Mesendoderm (in vitro differentiated cells): ENCODE data around the gene ZSWIM8.

Experiments used
- DNase-seq: peaks from one replicate; pipeline ENCODE4 v3.0.0; 2013
- H2AK5ac ChIP-seq: 2 replicates; pipeline ENCODE4 v1.6.1; 2013; ENCODE audit warnings: low read length, inconsistent platforms
- H2BK120ac ChIP-seq: 2 replicates; pipeline ENCODE4 v1.6.1; 2013; ENCODE audit warnings: low read depth, mild to moderate bottlenecking, low read length, moderate library complexity, mixed read lengths
- H2BK15ac ChIP-seq: replicated peaks from 2 replicates; pipeline ENCODE4 v1.6.1; 2013; ENCODE audit warnings: low read depth, mild to moderate bottlenecking, moderate library complexity
- H2BK5ac ChIP-seq: 2 replicates; pipeline ENCODE4 v1.6.1; 2013; ENCODE audit warnings: low read length, inconsistent platforms
- H3K18ac ChIP-seq: 2 replicates; pipeline ENCODE4 v1.6.1; 2013; ENCODE audit warnings: mild to moderate bottlenecking, low read length, mixed read lengths
- H3K23ac ChIP-seq: one replicate; pipeline ENCODE4 v1.6.1; 2013; ENCODE audit warnings: low read length
- H3K27ac ChIP-seq: 2 replicates; pipeline ENCODE4 v1.5.1; 2013; ENCODE audit warnings: low read depth, mild to moderate bottlenecking, inconsistent platforms, low read length, moderate library complexity
- H3K27me3 ChIP-seq: 2 replicates; pipeline ENCODE4 v1.6.1; 2013; ENCODE audit warnings: low read length, control low read depth, mild to moderate bottlenecking, inconsistent platforms; ENCODE audit not compliant: insufficient read depth, poor library complexity
- H3K36me3 ChIP-seq: 2 replicates; pipeline ENCODE4 v1.6.1; 2013; ENCODE audit warnings: low read length, inconsistent platforms; ENCODE audit not compliant: control insufficient read depth, insufficient read depth
- H3K4ac ChIP-seq: one replicate; pipeline ENCODE4 v1.6.1; 2013; ENCODE audit warnings: low read depth, mild to moderate bottlenecking, low read length, moderate library complexity
- H3K4me1 ChIP-seq: 2 replicates; pipeline ENCODE4 v1.6.1; 2013; ENCODE audit warnings: low read depth, low read length, inconsistent platforms; ENCODE audit not compliant: control insufficient read depth
- H3K4me2 ChIP-seq: 2 replicates; pipeline ENCODE4 v1.6.1; 2013; ENCODE audit warnings: low read length
- H3K4me3 ChIP-seq: 2 replicates; pipeline ENCODE4 v1.5.1; 2013; ENCODE audit warnings: mild to moderate bottlenecking, low read length
- H3K56ac ChIP-seq: one replicate; pipeline ENCODE4 v1.6.1; 2013; ENCODE audit warnings: low read length
- H3K79me1 ChIP-seq: 2 replicates; pipeline ENCODE4 v1.6.1; 2013; ENCODE audit warnings: low read length, inconsistent platforms
- H3K79me2 ChIP-seq: 2 replicates; pipeline ENCODE4 v1.6.1; 2013; ENCODE audit warnings: mild to moderate bottlenecking, low read length; ENCODE audit not compliant: control insufficient read depth, insufficient read depth
- H3K9ac ChIP-seq: 2 replicates; pipeline ENCODE4 v1.6.1; 2013; ENCODE audit warnings: low read length, inconsistent platforms
- H4K5ac ChIP-seq: one replicate; pipeline ENCODE4 v1.6.1; 2013; ENCODE audit warnings: low read length
- H4K8ac ChIP-seq: one replicate; pipeline ENCODE4 v1.6.1; 2013; ENCODE audit warnings: low read depth, mild to moderate bottlenecking, control low read depth, low read length, moderate library complexity
- WGBS: extraction: QIAGEN DNeasy Blood & Tissue Kit; methylation state at CpG from one replicate; pipeline ENCODE4 v1.1.7; 2013; ENCODE audit warnings: low lambda C conversion rate, missing lambda C conversion rate; ENCODE audit not compliant: insufficient coverage; ENCODE audit errors: extremely low coverage; 5-methylcytosine and 5-hydroxymethylcytosine counted together

ZSWIM8 gene

GRCh38 chr10:73801253-73801590, 15.8 kb downstream of the ZSWIM8 start:
- no peak overlapping the region for H2AK5ac ChIP-seq
- H3K4me1 ChIP-seq = no peaks in the 10 kb centered on the region
- no peak overlapping the region for H3K4me2 ChIP-seq
- no peak overlapping the region for H3K4ac ChIP-seq
- no peak overlapping the region for H3K18ac ChIP-seq
- H3K79me1 ChIP-seq = no peaks in the 10 kb centered on the region
- H2BK120ac ChIP-seq = no peak overlapping the region
- no peaks in the 10 kb centered on the region for H3K27me3 ChIP-seq
- H3K79me2 ChIP-seq = no peaks in the 10 kb centered on the region
- H3K36me3 ChIP-seq = peaks cover 18% of the 10 kb centered on the region
- no peak for DNase-seq
- no CpG with 5 or more reads among the region's 13 CpGs for WGBS
- H4K5ac ChIP-seq = no peak overlapping the region
- no peak overlapping the region for H4K8ac ChIP-seq
- H3K27ac ChIP-seq = no peak overlapping the region
- H2BK5ac ChIP-seq = no peak overlapping the region
- no peak overlapping the region for H3K9ac ChIP-seq
- no peak overlapping the region for H3K56ac ChIP-seq
- no peak overlapping the region for H3K4me3 ChIP-seq
- H3K23ac ChIP-seq = no peak overlapping the region
- H2BK15ac ChIP-seq = no peak overlapping the region

- Histone ChIP-seq H3K27ac (no peak overlapping the region), H3K4me1 (no peaks in the 10 kb centered on the region), H4K5ac (no peak overlapping the region), H2BK15ac (no peak overlapping the region), H3K9ac (no peak overlapping the region), H2BK120ac (no peak overlapping the region), H3K79me1 (no peaks in the 10 kb centered on the region), H3K79me2 (no peaks in the 10 kb centered on the region), H3K27me3 (no peaks in the 10 kb centered on the region), H3K4me3 (no peak overlapping the region), H3K4me2 (no peak overlapping the region), H3K18ac (no peak overlapping the region), H2BK5ac (no peak overlapping the region), H3K56ac (no peak overlapping the region), H3K36me3 (peaks cover 16% of the 10 kb centered on the region), H4K8ac (no peak overlapping the region), H2AK5ac (no peak overlapping the region), H3K23ac (no peak overlapping the region), H3K4ac (no peak overlapping the region)
- no peak for DNase-seq
- no CpG with 5 or more reads among the region's 11 CpGs for whole genome bisulfite sequencing
These were observed 17.0 kb downstream of the ZSWIM8 start for GRCh38 chr10:73802276-73802991.

GRCh38 chr10:73803680-73804286, 18.4 kb downstream of the ZSWIM8 start:
- Histone ChIP-seq H2BK5ac (no peak overlapping the region), H3K27me3 (no peaks in the 10 kb centered on the region), H3K23ac (no peak overlapping the region), H3K4me2 (no peak overlapping the region), H2AK5ac (no peak overlapping the region), H4K5ac (no peak overlapping the region), H3K4me1 (no peaks in the 10 kb centered on the region), H3K79me1 (no peaks in the 10 kb centered on the region), H3K36me3 (peaks cover 13% of the 10 kb centered on the region), H3K18ac (no peak overlapping the region), H3K4ac (no peak overlapping the region), H4K8ac (no peak overlapping the region), H3K4me3 (no peak overlapping the region), H3K56ac (no peak overlapping the region), H2BK15ac (no peak overlapping the region), H3K9ac (no peak overlapping the region), H2BK120ac (no peak overlapping the region), H3K27ac (no peak overlapping the region), H3K79me2 (no peaks in the 10 kb centered on the region)
- DNase-seq = no peak

- no peak overlapping the region for H3K56ac ChIP-seq
- H3K9ac ChIP-seq = no peak overlapping the region
- no peak for DNase-seq
- no peak overlapping the region for H3K4me2 ChIP-seq
- H2AK5ac ChIP-seq = no peak overlapping the region
- H2BK15ac ChIP-seq = no peak overlapping the region
- H3K27me3 ChIP-seq = no peaks in the 10 kb centered on the region
- H4K5ac ChIP-seq = no peak overlapping the region
- no peak overlapping the region for H3K27ac ChIP-seq
- H3K23ac ChIP-seq = no peak overlapping the region
- H2BK5ac ChIP-seq = no peak overlapping the region
- peaks cover 4% of the 10 kb centered on the region for H3K36me3 ChIP-seq
- H4K8ac ChIP-seq = no peak overlapping the region
- no peaks in the 10 kb centered on the region for H3K79me1 ChIP-seq
- H3K4me1 ChIP-seq = peaks cover 3% of the 10 kb centered on the region
- H3K4me3 ChIP-seq = no peak overlapping the region
- H3K4ac ChIP-seq = no peak overlapping the region
- no peaks in the 10 kb centered on the region for H3K79me2 ChIP-seq
- no CpG with 5 or more reads among the region's 14 CpGs for WGBS
- no peak overlapping the region for H3K18ac ChIP-seq
- H2BK120ac ChIP-seq = no peak overlapping the region
These were observed 21.0 kb downstream of the ZSWIM8 start for GRCh38 chr10:73806176-73806950.

GRCh38 chr10:73807471-73807870, 22.1 kb downstream of the ZSWIM8 start:
- Histone ChIP-seq H3K4me3 (no peak overlapping the region), H3K4me2 (no peak overlapping the region), H3K23ac (no peak overlapping the region), H3K27ac (no peak overlapping the region), H3K36me3 (peaks cover 2% of the 10 kb centered on the region), H2BK15ac (no peak overlapping the region), H3K56ac (no peak overlapping the region), H2BK5ac (no peak overlapping the region), H3K4me1 (peaks cover 3% of the 10 kb centered on the region), H4K8ac (no peak overlapping the region), H3K79me1 (no peaks in the 10 kb centered on the region), H2BK120ac (no peak overlapping the region), H4K5ac (no peak overlapping the region), H2AK5ac (no peak overlapping the region), H3K27me3 (no peaks in the 10 kb centered on the region), H3K18ac (no peak overlapping the region), H3K4ac (no peak overlapping the region), H3K79me2 (no peaks in the 10 kb centered on the region), H3K9ac (no peak overlapping the region)
- no peak for DNase-seq
- WGBS = no CpG with 5 or more reads among the region's 14 CpGs
